WTC11 (cell line): ENCODE results near the gene LMF2. TPM values are rescaled to one million over a fixed set of nuclear protein-coding genes. Genes with fewer than 3 reads are reported as not detected.
"Not testable (repeated sequence)": the region's sequence is repeated elsewhere in the genome, so short reads cannot be mapped to it uniquely, and the experiment has no call there.

Experiments
- ATAC-seq: fragments of 200-7000 bp; cut with Tn5 transposase; 2 replicates; pipeline ENCODE4 v1.10.0; 2021; ENCODE audit warnings: mild to moderate bottlenecking, moderate library complexity
- CTCF ChIA-PET: fragments of 300-600 bp; sonication (Branson Sonifier 250); formaldehyde crosslinking; loops from one replicate; lab custom pipeline; 2021; ENCODE audit warnings: antibody characterized with exemption; lab: Charles Lee
- POLR2A ChIA-PET: fragments of 350-600 bp; sonication (Branson Sonifier 250); formaldehyde crosslinking; loops from one replicate; lab custom pipeline; 2021; ENCODE audit warnings: antibody characterized with exemption; lab: Charles Lee
- DNase-seq: peaks from one replicate; pipeline ENCODE4 v3.0.0; 2021; ENCODE audit warnings: low spot score
- H3K27ac Mint-ChIP-seq: 2 replicates; pipeline ENCODE4 v1.8.0; 2021; ENCODE audit warnings: mixed read lengths
- H3K27me3 Mint-ChIP-seq: 2 replicates; pipeline ENCODE4 v1.8.0; 2021; ENCODE audit warnings: low read depth, mild to moderate bottlenecking, moderate library complexity, mixed read lengths
- H3K36me3 Mint-ChIP-seq: 2 replicates; pipeline ENCODE4 v1.8.0; 2021; ENCODE audit warnings: mixed read lengths
- H3K4me1 Mint-ChIP-seq: 2 replicates; pipeline ENCODE4 v1.8.0; 2022; ENCODE audit warnings: mixed read lengths
- H3K4me3 Mint-ChIP-seq: 2 replicates; pipeline ENCODE4 v1.8.0; 2021; ENCODE audit warnings: mild to moderate bottlenecking, moderate library complexity, mixed read lengths
- H3K9me3 Mint-ChIP-seq: 2 replicates; pipeline ENCODE4 v1.8.0; 2021; ENCODE audit warnings: mixed read lengths
- ELF4 ChIP-seq: sonication (generic); formaldehyde crosslinking; IDR thresholded peaks from 2 replicates; pipeline ENCODE4 v1.8.1; 2022; ENCODE audit warnings: low read depth, mild to moderate bottlenecking, moderate library complexity, missing genetic modification reagents
- ESRRA ChIP-seq: sonication (generic); formaldehyde crosslinking; IDR thresholded peaks from 2 replicates; pipeline ENCODE4 v1.8.1; 2022; ENCODE audit warnings: mild to moderate bottlenecking, missing genetic modification reagents, borderline replicate concordance
- JAZF1 ChIP-seq: fragments of 250-450 bp; sonication (Bioruptor Pico); IDR thresholded peaks from 2 replicates; pipeline ENCODE4 v1.9.0; 2021; ENCODE audit warnings: moderate library complexity, mild to moderate bottlenecking, inconsistent platforms
- MXD4 ChIP-seq: fragments of 250-450 bp; sonication (Bioruptor Pico); IDR thresholded peaks from 2 replicates; pipeline ENCODE4 v1.8.0; 2021; ENCODE audit warnings: mild to moderate bottlenecking, moderate library complexity, borderline replicate concordance
- OVOL2 ChIP-seq: fragments of 250-450 bp; sonication (Bioruptor Pico); IDR thresholded peaks from 2 replicates; pipeline ENCODE4 v1.9.0; 2021; ENCODE audit warnings: mild to moderate bottlenecking, borderline replicate concordance
- RELA ChIP-seq: sonication (generic); formaldehyde crosslinking; IDR thresholded peaks from 2 replicates; pipeline ENCODE4 v1.8.1; 2022; ENCODE audit warnings: missing genetic modification reagents, mild to moderate bottlenecking, borderline replicate concordance
- TP53 ChIP-seq: sonication (generic); formaldehyde crosslinking; IDR thresholded peaks from 2 replicates; pipeline ENCODE4 v1.8.1; 2023; ENCODE audit warnings: mild to moderate bottlenecking, missing genetic modification reagents
- ZBTB21 ChIP-seq: sonication (generic); formaldehyde crosslinking; IDR thresholded peaks from 2 replicates; pipeline ENCODE4 v1.8.1; 2023; ENCODE audit warnings: mild to moderate bottlenecking, missing genetic modification reagents, borderline replicate concordance
- ZNF121 ChIP-seq: sonication (generic); formaldehyde crosslinking; IDR thresholded peaks from 2 replicates; pipeline ENCODE4 v1.8.0; 2023; ENCODE audit warnings: missing genetic modification reagents
- ZNF396 ChIP-seq: fragments of 250-450 bp; sonication (Bioruptor Pico); IDR thresholded peaks from 2 replicates; pipeline ENCODE4 v1.8.0; 2021; ENCODE audit warnings: mild to moderate bottlenecking, moderate library complexity, borderline replicate concordance
- ZNF423 ChIP-seq: fragments of 250-450 bp; sonication (Bioruptor Pico); IDR thresholded peaks from 2 replicates; pipeline ENCODE4 v2.1.2; 2022; ENCODE audit warnings: mild to moderate bottlenecking, moderate library complexity
- total RNA-seq: library from RNA; stranded (reverse); gene quantifications from 3 replicates; pipeline ENCODE4 v1.2.3, GENCODE V29; 2021
- TF ChIP-seq, protein P1 (sequence below): sonication (generic); formaldehyde crosslinking; IDR thresholded peaks from 2 replicates; pipeline ENCODE4 v1.8.0; 2022; ENCODE audit warnings: missing genetic modification reagents
- TF ChIP-seq, protein P2 (sequence below): fragments of 200-600 bp; IDR thresholded peaks from 2 replicates; pipeline ENCODE4 v1.8.0; 2022; ENCODE audit warnings: antibody characterized with exemption
- TF ChIP-seq, protein P3 (sequence below): sonication (generic); formaldehyde crosslinking; IDR thresholded peaks from 2 replicates; pipeline ENCODE4 v1.8.1; 2023; ENCODE audit warnings: mild to moderate bottlenecking, missing genetic modification reagents, borderline replicate concordance
- TF ChIP-seq, protein P4 (sequence below): sonication (generic); formaldehyde crosslinking; IDR thresholded peaks from 2 replicates; pipeline ENCODE4 v1.8.1; 2023; ENCODE audit warnings: mild to moderate bottlenecking, moderate library complexity, missing genetic modification reagents

LMF2 gene
- total RNA-seq, 1 experiment from 2014 or later = 43.7 TPM

DNA sequence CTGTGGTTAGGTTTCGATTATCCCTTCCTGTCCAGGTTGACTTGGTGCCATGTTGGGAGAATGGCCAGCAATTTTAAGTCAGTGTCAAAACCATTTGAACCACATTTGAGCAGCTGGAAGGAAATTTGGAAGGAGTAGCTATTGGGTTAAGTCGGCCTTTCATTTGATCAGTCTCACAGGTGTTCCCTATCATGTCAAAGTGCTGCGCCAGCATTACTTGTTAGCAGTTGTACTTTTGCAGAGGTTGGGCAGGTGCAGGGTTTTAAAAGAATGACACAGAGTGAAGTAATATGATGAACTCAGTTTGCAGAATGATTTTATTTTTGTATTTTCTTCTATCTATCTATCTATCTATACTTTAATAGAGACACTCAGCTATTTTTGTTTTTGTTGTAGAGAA, 28.7 kb upstream of the LMF2 start (continued):
- no peak for TF ChIP-seq ZBTB21 (CRISPR knock-in tag)
- TF ChIP-seq, all 79 proteins: peak for 0

DNA sequence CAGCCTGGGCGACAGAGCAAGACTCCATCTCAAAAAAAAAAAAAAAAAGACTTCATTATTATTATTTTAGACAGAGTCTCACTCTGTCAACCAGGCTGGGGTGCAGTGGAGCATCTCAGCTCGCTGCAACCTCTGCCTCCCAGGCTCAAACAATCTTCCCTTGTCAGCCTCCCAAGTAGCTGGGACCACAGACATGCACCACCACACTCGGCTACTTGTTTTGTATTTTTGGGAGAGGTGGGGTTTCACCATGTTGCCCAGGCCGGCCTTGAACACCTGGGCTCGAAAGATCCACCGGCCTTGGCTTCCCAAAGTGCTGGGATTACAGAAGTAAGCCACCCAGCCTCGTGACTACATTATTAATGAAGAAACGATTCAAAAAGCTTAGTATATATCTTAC, 27.6 kb upstream of the LMF2 start:
- no peak for DNase-seq
- Mint-ChIP-seq H3K4me3 (no peak overlapping the region), H3K9me3 (no peaks in the 10 kb centered on the region), H3K4me1 (peaks cover 9% of the 10 kb centered on the region), H3K27ac (no peak overlapping the region), H3K27me3 (peaks cover 55% of the 10 kb centered on the region), H3K36me3 (no peaks in the 10 kb centered on the region)
- ATAC-seq = no peak
- POLR2A ChIA-PET = no interaction called here
- TF ChIP-seq ZNF121 (CRISPR knock-in tag) = no peak
- TF ChIP-seq, protein P1, sequence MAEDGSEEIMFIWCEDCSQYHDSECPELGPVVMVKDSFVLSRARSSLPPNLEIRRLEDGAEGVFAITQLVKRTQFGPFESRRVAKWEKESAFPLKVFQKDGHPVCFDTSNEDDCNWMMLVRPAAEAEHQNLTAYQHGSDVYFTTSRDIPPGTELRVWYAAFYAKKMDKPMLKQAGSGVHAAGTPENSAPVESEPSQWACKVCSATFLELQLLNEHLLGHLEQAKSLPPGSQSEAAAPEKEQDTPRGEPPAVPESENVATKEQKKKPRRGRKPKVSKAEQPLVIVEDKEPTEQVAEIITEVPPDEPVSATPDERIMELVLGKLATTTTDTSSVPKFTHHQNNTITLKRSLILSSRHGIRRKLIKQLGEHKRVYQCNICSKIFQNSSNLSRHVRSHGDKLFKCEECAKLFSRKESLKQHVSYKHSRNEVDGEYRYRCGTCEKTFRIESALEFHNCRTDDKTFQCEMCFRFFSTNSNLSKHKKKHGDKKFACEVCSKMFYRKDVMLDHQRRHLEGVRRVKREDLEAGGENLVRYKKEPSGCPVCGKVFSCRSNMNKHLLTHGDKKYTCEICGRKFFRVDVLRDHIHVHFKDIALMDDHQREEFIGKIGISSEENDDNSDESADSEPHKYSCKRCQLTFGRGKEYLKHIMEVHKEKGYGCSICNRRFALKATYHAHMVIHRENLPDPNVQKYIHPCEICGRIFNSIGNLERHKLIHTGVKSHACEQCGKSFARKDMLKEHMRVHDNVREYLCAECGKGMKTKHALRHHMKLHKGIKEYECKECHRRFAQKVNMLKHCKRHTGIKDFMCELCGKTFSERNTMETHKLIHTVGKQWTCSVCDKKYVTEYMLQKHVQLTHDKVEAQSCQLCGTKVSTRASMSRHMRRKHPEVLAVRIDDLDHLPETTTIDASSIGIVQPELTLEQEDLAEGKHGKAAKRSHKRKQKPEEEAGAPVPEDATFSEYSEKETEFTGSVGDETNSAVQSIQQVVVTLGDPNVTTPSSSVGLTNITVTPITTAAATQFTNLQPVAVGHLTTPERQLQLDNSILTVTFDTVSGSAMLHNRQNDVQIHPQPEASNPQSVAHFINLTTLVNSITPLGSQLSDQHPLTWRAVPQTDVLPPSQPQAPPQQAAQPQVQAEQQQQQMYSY (CRISPR knock-in tag) = no peak
- CTCF ChIA-PET = interaction anchor here (1.6 to 1.9 kb wide), 2 partner anchors 10 to 28 kb away, joined by 8 to 12 read pairs; partner anchors contain the start of genes SCO2 and SYCE3

DNA sequence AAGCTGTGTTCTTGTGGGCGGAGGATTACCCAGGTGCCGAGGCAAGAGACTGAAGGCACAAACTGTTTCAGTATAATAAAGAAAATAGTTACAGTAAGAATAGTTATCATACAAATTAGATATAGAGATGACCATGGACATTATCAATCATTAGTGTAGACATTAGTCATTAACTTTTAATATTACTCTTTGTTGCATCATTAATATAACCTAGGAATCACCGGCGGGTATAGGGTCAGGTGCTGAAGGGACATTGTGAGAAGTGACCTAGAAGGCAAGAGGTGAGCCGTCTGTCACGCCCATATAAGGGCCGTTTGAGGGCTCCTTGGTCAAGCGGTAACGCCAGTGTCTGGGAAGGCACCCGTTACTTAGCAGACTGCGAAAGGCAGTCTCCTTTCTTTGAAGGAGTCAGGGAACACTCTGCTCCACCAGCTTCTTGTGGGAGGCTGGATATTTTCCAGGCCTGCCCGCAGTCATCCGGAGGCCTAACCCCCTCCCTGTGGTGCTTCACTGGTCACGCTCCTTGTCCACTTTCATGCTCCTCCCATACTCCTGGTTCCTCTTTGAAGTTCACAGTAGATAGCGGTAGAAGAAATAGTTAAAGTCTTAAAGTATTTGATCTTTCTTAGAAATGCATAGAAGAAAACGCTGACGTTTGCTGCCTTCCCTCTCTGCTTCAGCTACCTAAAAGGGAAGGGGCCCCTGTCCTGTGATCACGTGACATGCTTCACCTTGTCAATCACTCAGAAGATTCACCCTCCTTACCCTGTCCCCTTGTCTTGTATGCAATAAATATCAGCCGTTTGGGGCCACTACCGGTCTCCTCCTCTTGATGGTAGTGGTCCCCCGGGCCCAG, 26.6 kb upstream of the LMF2 start:
- ATAC-seq, H3K4me3 Mint-ChIP-seq, POLR2A ChIA-PET: not testable (repeated sequence)

DNA sequence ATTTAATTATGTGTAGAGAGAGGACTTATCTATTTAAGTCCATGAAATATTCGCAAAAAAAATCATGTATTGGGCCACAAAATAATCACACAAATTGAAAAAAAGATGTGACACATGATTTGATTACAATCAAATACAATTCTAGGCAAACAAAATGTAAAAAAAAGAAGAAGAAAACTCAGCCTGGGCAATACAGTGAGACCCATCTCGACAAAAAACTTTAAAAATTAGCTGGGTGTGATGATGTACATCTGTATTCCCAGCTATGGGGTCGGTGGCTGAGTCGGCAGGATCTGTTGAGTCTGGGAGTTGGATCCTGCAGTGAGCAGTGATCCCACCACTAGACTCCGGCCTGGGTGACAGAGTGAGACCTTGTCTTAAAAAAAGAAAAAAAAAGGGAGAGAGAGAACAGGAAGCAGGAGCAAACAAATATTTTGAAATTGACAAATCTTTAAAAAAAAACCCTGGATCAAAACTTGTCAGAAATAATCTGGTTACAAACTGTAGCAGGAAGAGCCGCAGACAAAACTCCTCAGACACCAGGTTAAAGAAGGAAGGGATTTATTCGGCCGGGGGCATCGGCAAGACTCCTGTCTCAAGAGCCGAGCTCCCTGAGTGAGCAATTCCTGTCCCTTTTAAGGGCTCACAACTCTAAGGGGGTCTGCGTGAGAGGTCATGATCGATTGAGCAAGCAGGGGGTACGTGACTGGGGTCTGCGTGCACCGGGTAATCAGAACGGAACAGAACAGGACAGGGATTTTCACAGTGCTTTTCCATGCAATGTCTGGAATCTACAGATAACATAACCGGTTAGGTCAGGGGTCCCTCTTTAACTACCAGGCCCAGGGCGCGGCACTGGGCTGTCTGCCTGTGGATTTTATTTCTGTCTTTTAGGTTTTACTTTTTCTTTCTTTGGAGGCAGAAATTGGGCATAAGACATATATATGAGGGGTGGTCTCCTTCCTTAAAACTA, 25.6 kb upstream of the LMF2 start:
- Mint-ChIP-seq H3K36me3 (no peaks in the 10 kb centered on the region), H3K27me3 (peaks cover 68% of the 10 kb centered on the region), H3K27ac (no peak overlapping the region), H3K9me3 (no peaks in the 10 kb centered on the region), H3K4me1 (peaks cover 9% of the 10 kb centered on the region), H3K4me3 (peak overlapping the region; percentile 60)
- CTCF ChIA-PET = interaction anchor here (1.2 to 1.6 kb wide), 2 partner anchors 167 to 242 kb away, joined by 3 to 5 read pairs; no protein-coding TSS in a partner anchor
- DNase-seq (no peak), ATAC-seq (no peak)
- POLR2A ChIA-PET = interaction anchor here (0.7 kb wide), 1 partner anchor 35 kb away, joined by 3 read pairs; no protein-coding TSS in a partner anchor
- TF ChIP-seq ZNF396 (CRISPR knock-in tag) (no peak), RELA (CRISPR knock-in tag) (no peak), ZNF423 (CRISPR knock-in tag) (no peak), TP53 (CRISPR knock-in tag) (no peak), JAZF1 (CRISPR knock-in tag) (no peak), OVOL2 (CRISPR knock-in tag) (no peak), MXD4 (CRISPR knock-in tag) (no peak), ESRRA (no peak), ELF4 (CRISPR knock-in tag) (no peak)
- TF ChIP-seq, protein P2, sequence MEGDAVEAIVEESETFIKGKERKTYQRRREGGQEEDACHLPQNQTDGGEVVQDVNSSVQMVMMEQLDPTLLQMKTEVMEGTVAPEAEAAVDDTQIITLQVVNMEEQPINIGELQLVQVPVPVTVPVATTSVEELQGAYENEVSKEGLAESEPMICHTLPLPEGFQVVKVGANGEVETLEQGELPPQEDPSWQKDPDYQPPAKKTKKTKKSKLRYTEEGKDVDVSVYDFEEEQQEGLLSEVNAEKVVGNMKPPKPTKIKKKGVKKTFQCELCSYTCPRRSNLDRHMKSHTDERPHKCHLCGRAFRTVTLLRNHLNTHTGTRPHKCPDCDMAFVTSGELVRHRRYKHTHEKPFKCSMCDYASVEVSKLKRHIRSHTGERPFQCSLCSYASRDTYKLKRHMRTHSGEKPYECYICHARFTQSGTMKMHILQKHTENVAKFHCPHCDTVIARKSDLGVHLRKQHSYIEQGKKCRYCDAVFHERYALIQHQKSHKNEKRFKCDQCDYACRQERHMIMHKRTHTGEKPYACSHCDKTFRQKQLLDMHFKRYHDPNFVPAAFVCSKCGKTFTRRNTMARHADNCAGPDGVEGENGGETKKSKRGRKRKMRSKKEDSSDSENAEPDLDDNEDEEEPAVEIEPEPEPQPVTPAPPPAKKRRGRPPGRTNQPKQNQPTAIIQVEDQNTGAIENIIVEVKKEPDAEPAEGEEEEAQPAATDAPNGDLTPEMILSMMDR = no peak
- TF ChIP-seq, protein P3, sequence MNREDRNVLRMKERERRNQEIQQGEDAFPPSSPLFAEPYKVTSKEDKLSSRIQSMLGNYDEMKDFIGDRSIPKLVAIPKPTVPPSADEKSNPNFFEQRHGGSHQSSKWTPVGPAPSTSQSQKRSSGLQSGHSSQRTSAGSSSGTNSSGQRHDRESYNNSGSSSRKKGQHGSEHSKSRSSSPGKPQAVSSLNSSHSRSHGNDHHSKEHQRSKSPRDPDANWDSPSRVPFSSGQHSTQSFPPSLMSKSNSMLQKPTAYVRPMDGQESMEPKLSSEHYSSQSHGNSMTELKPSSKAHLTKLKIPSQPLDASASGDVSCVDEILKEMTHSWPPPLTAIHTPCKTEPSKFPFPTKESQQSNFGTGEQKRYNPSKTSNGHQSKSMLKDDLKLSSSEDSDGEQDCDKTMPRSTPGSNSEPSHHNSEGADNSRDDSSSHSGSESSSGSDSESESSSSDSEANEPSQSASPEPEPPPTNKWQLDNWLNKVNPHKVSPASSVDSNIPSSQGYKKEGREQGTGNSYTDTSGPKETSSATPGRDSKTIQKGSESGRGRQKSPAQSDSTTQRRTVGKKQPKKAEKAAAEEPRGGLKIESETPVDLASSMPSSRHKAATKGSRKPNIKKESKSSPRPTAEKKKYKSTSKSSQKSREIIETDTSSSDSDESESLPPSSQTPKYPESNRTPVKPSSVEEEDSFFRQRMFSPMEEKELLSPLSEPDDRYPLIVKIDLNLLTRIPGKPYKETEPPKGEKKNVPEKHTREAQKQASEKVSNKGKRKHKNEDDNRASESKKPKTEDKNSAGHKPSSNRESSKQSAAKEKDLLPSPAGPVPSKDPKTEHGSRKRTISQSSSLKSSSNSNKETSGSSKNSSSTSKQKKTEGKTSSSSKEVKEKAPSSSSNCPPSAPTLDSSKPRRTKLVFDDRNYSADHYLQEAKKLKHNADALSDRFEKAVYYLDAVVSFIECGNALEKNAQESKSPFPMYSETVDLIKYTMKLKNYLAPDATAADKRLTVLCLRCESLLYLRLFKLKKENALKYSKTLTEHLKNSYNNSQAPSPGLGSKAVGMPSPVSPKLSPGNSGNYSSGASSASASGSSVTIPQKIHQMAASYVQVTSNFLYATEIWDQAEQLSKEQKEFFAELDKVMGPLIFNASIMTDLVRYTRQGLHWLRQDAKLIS = no peak
- TF ChIP-seq, protein P4, sequence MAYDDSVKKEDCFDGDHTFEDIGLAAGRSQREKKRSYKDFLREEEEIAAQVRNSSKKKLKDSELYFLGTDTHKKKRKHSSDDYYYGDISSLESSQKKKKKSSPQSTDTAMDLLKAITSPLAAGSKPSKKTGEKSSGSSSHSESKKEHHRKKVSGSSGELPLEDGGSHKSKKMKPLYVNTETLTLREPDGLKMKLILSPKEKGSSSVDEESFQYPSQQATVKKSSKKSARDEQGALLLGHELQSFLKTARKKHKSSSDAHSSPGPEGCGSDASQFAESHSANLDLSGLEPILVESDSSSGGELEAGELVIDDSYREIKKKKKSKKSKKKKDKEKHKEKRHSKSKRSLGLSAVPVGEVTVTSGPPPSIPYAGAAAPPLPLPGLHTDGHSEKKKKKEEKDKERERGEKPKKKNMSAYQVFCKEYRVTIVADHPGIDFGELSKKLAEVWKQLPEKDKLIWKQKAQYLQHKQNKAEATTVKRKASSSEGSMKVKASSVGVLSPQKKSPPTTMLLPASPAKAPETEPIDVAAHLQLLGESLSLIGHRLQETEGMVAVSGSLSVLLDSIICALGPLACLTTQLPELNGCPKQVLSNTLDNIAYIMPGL (CRISPR knock-in tag) = no peak

More for the DNA sequence above, 26.6 kb upstream of the LMF2 start:
- not testable (repeated sequence) for H3K4me1 Mint-ChIP-seq, H3K36me3 Mint-ChIP-seq, H3K27ac Mint-ChIP-seq, H3K9me3 Mint-ChIP-seq, DNase-seq
- H3K27me3 Mint-ChIP-seq = peaks cover 64% of the 10 kb centered on the region
- CTCF ChIA-PET = interaction anchor here (1.6 kb wide), 1 partner anchor 166 kb away, joined by 3 read pairs; no protein-coding TSS in a partner anchor
